ENCODE results near the gene ATG7. TPM values are rescaled to one million over a fixed set of nuclear protein-coding genes. Genes with fewer than 3 reads are reported as not detected.

The ATG7 gene
- total RNA-seq, 4 donors from 2014 or later = 45.8 to 85.3 (median 67.3) TPM

DNA sequence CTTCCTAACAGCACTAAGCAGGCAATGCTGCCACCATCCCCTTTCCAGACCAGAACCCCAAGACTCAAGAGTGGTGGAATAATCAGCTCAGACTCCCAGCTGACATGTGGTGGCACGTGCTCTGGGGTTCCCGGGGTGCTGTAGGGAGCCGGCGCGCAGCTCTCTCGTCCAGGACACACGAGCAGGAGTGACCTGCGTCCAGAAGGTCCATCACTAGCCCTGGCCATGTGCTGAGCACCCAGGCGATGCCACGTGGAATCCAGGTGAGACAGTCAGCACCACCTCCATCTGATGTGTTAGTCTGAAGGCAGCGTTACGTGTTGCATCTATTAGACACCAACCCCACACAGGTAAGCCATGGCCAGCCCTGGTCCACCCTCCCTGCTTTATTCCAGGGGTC, 293.3 kb downstream of the ATG7 start:
- Histone ChIP-seq H3K36me3 (peaks cover 3 to 6% of the 10 kb centered on the region in 2 donors), H3K4me3 (replicated peaks in 1 of 3) (no peak overlapping the region), H3K27ac (no peak overlapping the region), H3K9me3 (no peaks in the 10 kb centered on the region), H3K27me3 (no peaks in the 10 kb centered on the region), H3K4me1 (peaks cover 0 to 40% of the 10 kb centered on the region in 2 donors)
- TF ChIP-seq, protein P1, sequence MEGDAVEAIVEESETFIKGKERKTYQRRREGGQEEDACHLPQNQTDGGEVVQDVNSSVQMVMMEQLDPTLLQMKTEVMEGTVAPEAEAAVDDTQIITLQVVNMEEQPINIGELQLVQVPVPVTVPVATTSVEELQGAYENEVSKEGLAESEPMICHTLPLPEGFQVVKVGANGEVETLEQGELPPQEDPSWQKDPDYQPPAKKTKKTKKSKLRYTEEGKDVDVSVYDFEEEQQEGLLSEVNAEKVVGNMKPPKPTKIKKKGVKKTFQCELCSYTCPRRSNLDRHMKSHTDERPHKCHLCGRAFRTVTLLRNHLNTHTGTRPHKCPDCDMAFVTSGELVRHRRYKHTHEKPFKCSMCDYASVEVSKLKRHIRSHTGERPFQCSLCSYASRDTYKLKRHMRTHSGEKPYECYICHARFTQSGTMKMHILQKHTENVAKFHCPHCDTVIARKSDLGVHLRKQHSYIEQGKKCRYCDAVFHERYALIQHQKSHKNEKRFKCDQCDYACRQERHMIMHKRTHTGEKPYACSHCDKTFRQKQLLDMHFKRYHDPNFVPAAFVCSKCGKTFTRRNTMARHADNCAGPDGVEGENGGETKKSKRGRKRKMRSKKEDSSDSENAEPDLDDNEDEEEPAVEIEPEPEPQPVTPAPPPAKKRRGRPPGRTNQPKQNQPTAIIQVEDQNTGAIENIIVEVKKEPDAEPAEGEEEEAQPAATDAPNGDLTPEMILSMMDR (IDR thresholded peaks at IDR 0.05) = no peak
- TF ChIP-seq POLR2A (IDR thresholded peaks at IDR 0.05) = no peak
- WGBS, 2 donors = 88 to 95% methylated on average over 7 to 12 of the region's 12 CpGs
- intact Hi-C loops (cut with DNase I) = no loop called here
- no peak for DNase-seq

DNA sequence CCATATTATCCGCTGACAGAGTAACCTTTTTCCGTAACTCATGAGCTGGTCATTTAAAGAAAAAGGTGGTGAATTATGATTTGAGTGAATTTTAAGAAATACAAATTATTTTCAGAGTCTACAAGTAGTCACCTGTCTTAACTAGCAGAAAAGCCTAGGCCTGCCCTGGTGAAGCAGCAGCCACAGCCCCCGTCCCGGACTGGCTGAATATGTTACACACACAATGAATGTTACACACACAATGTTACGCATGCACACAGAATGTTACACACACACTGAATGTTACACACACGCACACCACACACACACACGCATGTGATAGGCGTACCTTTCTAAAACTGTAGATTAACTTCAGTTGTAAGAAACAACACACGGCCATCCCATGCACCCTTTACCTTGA, 293.7 kb downstream of the ATG7 start:
- DNase-seq = no peak
- Histone ChIP-seq H3K27me3 (no peaks in the 10 kb centered on the region), H3K27ac (no peak overlapping the region), H3K36me3 (peaks cover 3 to 6% of the 10 kb centered on the region in 2 donors), H3K9me3 (no peaks in the 10 kb centered on the region), H3K4me1 (peaks cover 0 to 38% of the 10 kb centered on the region in 2 donors), H3K4me3 (replicated peaks in 1 of 3) (no peak overlapping the region)
- no peak for TF ChIP-seq POLR2A (IDR thresholded peaks at IDR 0.05)
- TF ChIP-seq, protein P1 (IDR thresholded peaks at IDR 0.05) = no peak
- 97 to 98% methylated on average over 9 of the region's 9 CpGs for WGBS, 2 donors
- intact Hi-C loops (cut with DNase I) = no loop called here

DNA sequence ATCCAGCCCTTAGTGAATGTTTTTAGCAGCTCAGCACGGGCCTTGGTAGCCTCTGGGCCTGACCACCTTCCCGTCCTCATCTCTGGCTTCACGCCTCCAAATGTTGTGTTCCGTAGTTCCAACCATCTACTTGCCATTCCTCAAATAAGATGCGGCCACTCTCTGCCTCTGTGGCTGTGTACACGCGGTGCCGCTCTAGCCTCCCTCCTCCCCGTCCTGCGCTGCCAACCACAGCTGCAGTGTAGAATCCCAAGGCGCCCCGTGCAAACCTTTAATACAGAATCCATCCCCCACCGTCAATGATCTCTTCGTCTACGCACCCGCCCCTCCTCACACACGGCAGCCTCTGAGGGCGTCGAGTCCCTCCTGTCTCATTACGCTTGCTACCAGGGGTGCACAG, 294.3 kb downstream of the ATG7 start:
- DNase-seq = no peak
- Histone ChIP-seq H3K9me3 (no peaks in the 10 kb centered on the region), H3K4me1 (peaks cover 0 to 34% of the 10 kb centered on the region in 2 donors), H3K36me3 (peaks cover 3 to 6% of the 10 kb centered on the region in 2 donors), H3K27ac (no peak overlapping the region), H3K27me3 (no peaks in the 10 kb centered on the region), H3K4me3 (replicated peaks in 1 of 3) (no peak overlapping the region)
- intact Hi-C loops (cut with DNase I) = no loop called here
- 97% methylated on average over 20 of the region's 20 CpGs for WGBS, 2 donors
- TF ChIP-seq, protein P1 (IDR thresholded peaks at IDR 0.05) = no peak
- TF ChIP-seq POLR2A (IDR thresholded peaks at IDR 0.05) = no peak

DNA sequence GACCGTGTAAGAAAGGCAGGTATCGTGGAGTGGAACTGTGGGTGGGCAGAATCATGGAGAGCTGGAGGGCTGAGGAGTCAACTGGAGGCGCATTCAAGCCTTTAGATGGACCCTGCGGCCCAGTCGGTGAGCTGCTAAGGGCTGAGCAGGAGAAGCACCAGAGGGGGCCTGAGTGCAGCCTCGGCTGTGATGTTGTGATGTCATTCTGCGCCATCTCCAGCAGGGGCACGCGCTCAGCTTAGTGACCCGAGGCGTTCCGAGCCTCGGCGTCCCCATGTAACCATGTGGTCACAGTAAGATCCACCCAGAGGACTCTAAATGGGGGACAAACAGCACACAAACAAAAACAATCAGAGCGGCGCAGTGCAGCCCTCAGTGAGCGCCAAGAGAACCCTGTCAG, 294.7 kb downstream of the ATG7 start:
- no peaks in the 10 kb centered on the region for H3K27me3 ChIP-seq
- 89 to 90% methylated on average over 17 of the region's 17 CpGs for WGBS, 2 donors
- peaks cover 0 to 34% of the 10 kb centered on the region in 2 donors for H3K4me1 ChIP-seq
- H3K36me3 ChIP-seq = peaks cover 3 to 6% of the 10 kb centered on the region in 2 donors
- peak overlapping the region in 2 of 3 donors; percentile 80 to 90 for H3K27ac ChIP-seq
- no peak for DNase-seq
- no peaks in the 10 kb centered on the region for H3K9me3 ChIP-seq
- no peak overlapping the region for H3K4me3 ChIP-seq (replicated peaks in 1 of 3)
- intact Hi-C loops (cut with DNase I) = no loop called here
- TF ChIP-seq, protein P1 (IDR thresholded peaks at IDR 0.05) = no peak
- no peak for TF ChIP-seq POLR2A (IDR thresholded peaks at IDR 0.05)

DNA sequence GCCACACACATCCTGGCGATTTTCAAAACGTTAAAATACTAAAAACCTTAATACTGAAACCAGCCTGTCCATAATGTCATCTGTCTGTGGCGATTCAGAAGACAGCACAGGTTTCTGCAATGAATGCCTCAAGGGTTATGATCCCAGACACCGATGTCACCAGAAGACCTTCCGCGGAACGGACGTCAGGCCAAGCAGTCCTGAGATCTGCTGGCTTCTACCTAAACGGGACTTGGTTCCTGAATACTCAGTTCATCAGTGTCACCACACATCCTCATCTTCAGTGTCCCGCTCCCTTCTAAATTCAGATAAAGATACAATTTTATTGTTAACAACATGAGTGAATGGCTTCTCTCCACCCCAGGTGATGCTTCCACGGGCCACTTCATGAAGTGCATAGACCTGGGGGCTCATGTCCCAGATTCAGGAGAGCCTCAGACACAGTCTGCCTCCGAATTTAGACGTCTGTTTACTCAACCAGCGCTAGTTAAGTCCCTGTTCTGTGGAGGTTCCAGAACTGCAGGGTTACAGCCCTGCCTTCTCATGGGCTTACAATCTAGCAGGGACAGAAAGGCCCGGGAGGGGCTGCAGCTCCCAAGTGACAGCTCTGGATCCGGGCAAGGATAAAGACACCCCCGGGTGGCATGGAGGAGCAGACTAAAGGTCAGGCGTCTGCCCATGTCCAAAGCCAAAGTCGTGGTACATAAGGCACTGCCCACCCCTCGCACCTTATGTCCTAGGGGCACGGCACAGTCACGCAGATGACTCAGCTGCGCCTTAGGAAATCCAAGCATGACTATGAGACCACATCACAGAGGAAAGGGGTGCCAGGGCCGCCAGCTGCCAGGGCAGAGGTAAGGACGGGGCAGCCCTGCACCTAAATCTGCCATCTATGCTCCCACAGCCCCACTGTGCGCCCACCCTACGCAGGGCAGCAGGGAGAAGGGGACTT, 295.6 kb downstream of the ATG7 start:
- Histone ChIP-seq H3K9me3 (no peaks in the 10 kb centered on the region), H3K4me3 (replicated peaks in 1 of 3) (no peak overlapping the region), H3K27me3 (no peaks in the 10 kb centered on the region), H3K27ac (peak overlapping the region; percentile 57 to 90 (median 80)), H3K36me3 (peaks cover 3 to 6% of the 10 kb centered on the region in 2 donors), H3K4me1 (peaks cover 0 to 34% of the 10 kb centered on the region in 2 donors)
- DNase-seq = no peak
- intact Hi-C loops (cut with DNase I) = no loop called here
- TF ChIP-seq, protein P1 (IDR thresholded peaks at IDR 0.05) = no peak
- TF ChIP-seq POLR2A (IDR thresholded peaks at IDR 0.05) = no peak
- WGBS, 2 donors = 83 to 94% methylated on average over 18 to 26 of the region's 27 CpGs

Data from thyroid gland (tissue), 4 donors.